Gastroesophageal sphincter (tissue), 4 donors: ENCODE results near the gene TEC. TPM values are rescaled to one million over a fixed set of nuclear protein-coding genes. Genes with fewer than 3 reads are reported as not detected.

Experiments
- ATAC-seq: fragments of 150-250 bp; one replicate; pipeline ENCODE4 v1.9.1; 2016; ENCODE audit warnings: mild to moderate bottlenecking, moderate library complexity
- H3K27ac ChIP-seq, 4 donors: fragments of 200-600 bp; sonication (generic) in 3 of 4; 1 replicate in 3 of 4; 2 replicates in 1 of 4; pipeline ENCODE4 v1.5.1; 2016 to 2019
- H3K27me3 ChIP-seq: fragments of 200-600 bp; sonication (generic); one replicate; pipeline ENCODE4 v1.5.1; 2019
- H3K36me3 ChIP-seq, 2 donors: fragments of 200-600 bp; sonication (generic); one replicate each; pipeline ENCODE4 v1.5.1; 2019; ENCODE audit warnings: control low read depth in 1 of 2
- H3K4me1 ChIP-seq, 3 donors: fragments of 200-600 bp; sonication (generic); 1 replicate in 2 of 3; 2 replicates in 1 of 3; pipeline ENCODE4 v1.5.1; 2016 to 2019; ENCODE audit warnings: control low read depth in 2 of 3
- H3K4me3 ChIP-seq, 2 donors: fragments of 200-600 bp; sonication (generic); one replicate each; pipeline ENCODE4 v1.5.1; 2019; ENCODE audit warnings: mild to moderate bottlenecking in 1 of 2, moderate library complexity in 1 of 2
- H3K9me3 ChIP-seq, 3 donors: fragments of 200-600 bp; sonication (generic); one replicate each; pipeline ENCODE4 v1.5.1; 2017 to 2019; ENCODE audit warnings: control low read depth in 2 of 3
- EP300 ChIP-seq: sonication (generic); formaldehyde crosslinking; IDR thresholded peaks from one replicate; pipeline ENCODE4 v1.6.1; 2017; ENCODE audit warnings: antibody characterized with exemption, mild to moderate bottlenecking
- POLR2A ChIP-seq, 2 donors: fragments of 450-650 bp; IDR thresholded peaks; one replicate each; pipeline ENCODE4 v1.6.1; 2017; ENCODE audit warnings: antibody characterized with exemption in 2 of 2, mild to moderate bottlenecking in 2 of 2, moderate library complexity in 1 of 2
- POLR2AphosphoS5 ChIP-seq: sonication (generic); formaldehyde crosslinking; IDR thresholded peaks from one replicate; pipeline ENCODE4 v1.6.1; 2017; ENCODE audit warnings: antibody characterized with exemption
- WGBS, 2 donors: methylation state at CpG; one replicate each; pipeline ENCODE4 v1.1.5; 2018; ENCODE audit warnings: low coverage in 1 of 2; 5-methylcytosine and 5-hydroxymethylcytosine counted together
- total RNA-seq, 4 donors: library from RNA; depleted of rRNA; stranded (reverse); fragments of >200 nt; gene quantifications; one replicate each; pipeline ENCODE4 v1.1.0, GENCODE V29; 2016
- TF ChIP-seq, protein P1 (sequence below), 4 experiments: fragments of 200-600 bp in 2 of 4; fragments of 450-650 bp in 2 of 4; sonication (generic) in 1 of 4; IDR thresholded peaks; one replicate each; pipeline ENCODE4 v1.5.1; 2017 to 2019; ENCODE audit warnings: antibody characterized with exemption in 4 of 4, mild to moderate bottlenecking in 2 of 4, moderate library complexity in 2 of 4

The TEC gene
- total RNA-seq, 4 donors from 2014 or later = 1.9 to 6.5 (median 3.1) TPM

DNA sequence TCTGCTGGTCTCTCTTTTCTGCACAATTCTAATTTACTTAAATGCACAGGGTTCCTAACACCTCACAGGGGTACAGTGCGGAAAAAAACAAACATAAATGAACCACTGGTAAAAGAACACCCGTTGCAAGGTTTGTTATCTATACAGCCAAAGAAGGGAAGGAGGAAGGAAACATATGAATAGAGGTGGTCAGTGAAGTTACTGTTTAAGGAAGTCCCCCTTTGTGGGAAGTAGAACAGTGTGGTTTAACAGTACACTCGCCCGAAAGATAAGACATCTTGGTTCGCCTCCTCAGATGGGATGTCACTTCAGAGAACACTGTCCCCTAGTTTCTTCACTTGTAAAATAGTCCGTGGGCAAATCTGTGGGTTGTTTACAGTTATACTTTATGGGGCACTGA is 57.5 kb downstream of the TEC start:
- ATAC-seq = no peak
- H3K27me3 ChIP-seq = no peaks in the 10 kb centered on the region

DNA sequence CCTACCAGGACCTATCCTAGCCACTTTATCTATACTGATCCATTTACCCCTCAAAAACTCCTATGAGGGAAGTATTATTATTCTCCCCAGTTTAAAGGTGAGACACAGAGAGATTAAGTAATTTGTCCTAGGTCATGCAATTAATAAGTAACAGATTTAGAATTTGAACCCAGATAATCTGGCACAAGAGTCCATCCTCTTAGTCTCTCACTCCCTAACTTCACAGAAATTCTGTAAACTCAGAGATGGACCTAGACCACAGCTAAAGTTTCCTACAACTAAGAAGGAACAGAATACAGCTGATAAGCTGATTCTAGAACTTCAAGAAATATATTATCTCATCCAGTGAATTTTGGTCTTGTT is 58.7 kb downstream of the TEC start:
- Histone ChIP-seq H3K36me3 (no peaks in the 10 kb centered on the region), H3K4me1 (no peaks in the 10 kb centered on the region), H3K27ac (no peak overlapping the region), H3K4me3 (no peak overlapping the region), H3K9me3 (no peaks in the 10 kb centered on the region), H3K27me3 (no peaks in the 10 kb centered on the region)
- TF ChIP-seq EP300 = no peak
- no peak for TF ChIP-seq POLR2A (IDR thresholded peaks at IDR 0.05)
- TF ChIP-seq, protein P1, sequence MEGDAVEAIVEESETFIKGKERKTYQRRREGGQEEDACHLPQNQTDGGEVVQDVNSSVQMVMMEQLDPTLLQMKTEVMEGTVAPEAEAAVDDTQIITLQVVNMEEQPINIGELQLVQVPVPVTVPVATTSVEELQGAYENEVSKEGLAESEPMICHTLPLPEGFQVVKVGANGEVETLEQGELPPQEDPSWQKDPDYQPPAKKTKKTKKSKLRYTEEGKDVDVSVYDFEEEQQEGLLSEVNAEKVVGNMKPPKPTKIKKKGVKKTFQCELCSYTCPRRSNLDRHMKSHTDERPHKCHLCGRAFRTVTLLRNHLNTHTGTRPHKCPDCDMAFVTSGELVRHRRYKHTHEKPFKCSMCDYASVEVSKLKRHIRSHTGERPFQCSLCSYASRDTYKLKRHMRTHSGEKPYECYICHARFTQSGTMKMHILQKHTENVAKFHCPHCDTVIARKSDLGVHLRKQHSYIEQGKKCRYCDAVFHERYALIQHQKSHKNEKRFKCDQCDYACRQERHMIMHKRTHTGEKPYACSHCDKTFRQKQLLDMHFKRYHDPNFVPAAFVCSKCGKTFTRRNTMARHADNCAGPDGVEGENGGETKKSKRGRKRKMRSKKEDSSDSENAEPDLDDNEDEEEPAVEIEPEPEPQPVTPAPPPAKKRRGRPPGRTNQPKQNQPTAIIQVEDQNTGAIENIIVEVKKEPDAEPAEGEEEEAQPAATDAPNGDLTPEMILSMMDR (IDR thresholded peaks at IDR 0.05) = no peak
- no peak for TF ChIP-seq POLR2AphosphoS5
- ATAC-seq = no peak

More for the DNA sequence above, 57.5 kb downstream of the TEC start:
- H3K4me3 ChIP-seq = no peak overlapping the region
- 53 to 79% methylated on average over 2 to 6 of the region's 6 CpGs for WGBS, 2 donors
- TF ChIP-seq, protein P1 (IDR thresholded peaks at IDR 0.05) = no peak
- TF ChIP-seq EP300 (no peak), POLR2A (IDR thresholded peaks at IDR 0.05) (no peak), POLR2AphosphoS5 (no peak)
- no peaks in the 10 kb centered on the region for H3K4me1 ChIP-seq
- no peaks in the 10 kb centered on the region for H3K9me3 ChIP-seq
- H3K36me3 ChIP-seq = no peaks in the 10 kb centered on the region
- no peak overlapping the region for H3K27ac ChIP-seq

DNA sequence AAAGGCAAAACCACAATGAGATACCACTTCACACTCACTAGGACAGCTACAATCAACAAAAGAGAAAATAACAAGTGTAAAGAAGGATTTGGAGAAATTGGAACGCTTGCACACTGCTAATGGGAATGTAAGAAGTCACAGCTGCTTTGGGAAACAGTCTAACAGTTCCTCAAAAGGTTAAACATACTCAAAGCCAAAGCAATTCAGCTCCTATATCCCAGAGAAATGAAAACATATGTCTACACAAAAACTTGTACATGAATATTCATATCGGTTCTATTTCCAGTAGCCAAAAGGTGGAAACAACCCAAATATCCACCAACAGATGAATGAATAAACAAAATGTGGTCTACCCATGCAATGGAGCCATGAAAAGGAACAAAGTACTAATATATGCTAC is 64.0 kb downstream of the TEC start:
- 56 to 80% methylated on average over 1 to 2 of the region's 2 CpGs for WGBS, 2 donors
- Histone ChIP-seq H3K4me3 (no peak overlapping the region), H3K27ac (no peak overlapping the region), H3K4me1 (no peaks in the 10 kb centered on the region), H3K9me3 (no peaks in the 10 kb centered on the region), H3K27me3 (no peaks in the 10 kb centered on the region), H3K36me3 (no peaks in the 10 kb centered on the region)
- TF ChIP-seq POLR2A (IDR thresholded peaks at IDR 0.05) = no peak
- TF ChIP-seq, protein P1 (IDR thresholded peaks at IDR 0.05) = no peak
- TF ChIP-seq POLR2AphosphoS5 = no peak
- no peak for TF ChIP-seq EP300
- no peak for ATAC-seq

DNA sequence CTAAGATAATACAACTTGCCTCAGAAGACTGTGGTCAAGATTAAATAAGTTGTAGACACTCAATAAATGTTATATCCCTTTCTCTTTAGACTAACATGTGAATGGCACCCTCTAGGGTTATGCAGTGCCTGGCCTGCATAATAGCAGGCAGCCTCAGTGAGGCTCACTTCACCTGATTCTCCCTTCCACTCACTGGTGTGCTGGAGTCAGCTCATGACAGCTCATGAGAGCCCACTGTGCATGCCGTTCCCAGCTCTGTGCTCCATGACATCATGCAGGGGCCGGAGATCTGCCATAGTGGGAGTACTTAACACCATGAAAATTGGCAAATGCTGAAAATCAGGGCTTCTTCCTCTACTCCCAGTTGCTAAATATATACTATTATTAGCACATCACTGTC is 64.5 kb downstream of the TEC start:
- Histone ChIP-seq H3K27me3 (no peaks in the 10 kb centered on the region), H3K4me1 (no peaks in the 10 kb centered on the region), H3K9me3 (no peaks in the 10 kb centered on the region), H3K4me3 (no peak overlapping the region), H3K36me3 (no peaks in the 10 kb centered on the region), H3K27ac (no peak overlapping the region)
- no peak for ATAC-seq
- no peak for TF ChIP-seq POLR2A (IDR thresholded peaks at IDR 0.05)
- no peak for TF ChIP-seq POLR2AphosphoS5
- TF ChIP-seq, protein P1 (IDR thresholded peaks at IDR 0.05) = no peak
- no peak for TF ChIP-seq EP300
- WGBS, 2 donors = 50% methylated on average over 2 of the region's 2 CpGs; no CpG with 5 or more reads in 1 of the 2 donors

DNA sequence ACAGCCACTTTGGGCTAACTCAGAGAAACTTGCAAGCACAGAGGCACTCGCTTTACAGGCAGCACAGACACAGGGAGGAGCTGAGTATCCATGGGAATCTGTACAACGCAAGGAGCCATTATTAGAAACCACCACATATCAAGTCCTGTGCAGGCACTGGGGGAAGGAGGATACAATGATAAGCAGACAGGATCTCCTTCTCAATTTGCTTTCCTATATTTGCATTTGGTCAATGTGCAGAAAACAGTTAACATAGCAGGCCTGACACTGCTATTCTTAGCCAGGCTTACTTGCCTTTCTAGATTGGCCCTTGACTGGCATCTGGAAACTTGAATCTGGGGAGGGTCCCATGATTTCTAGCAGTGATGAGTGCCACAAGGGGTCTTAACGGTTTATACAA is 65.8 kb downstream of the TEC start:
- Histone ChIP-seq H3K9me3 (no peaks in the 10 kb centered on the region), H3K36me3 (no peaks in the 10 kb centered on the region), H3K4me3 (no peak overlapping the region), H3K4me1 (no peaks in the 10 kb centered on the region), H3K27ac (no peak overlapping the region), H3K27me3 (no peaks in the 10 kb centered on the region)
- TF ChIP-seq POLR2A (IDR thresholded peaks at IDR 0.05) (no peak), POLR2AphosphoS5 (no peak), EP300 (no peak)
- TF ChIP-seq, protein P1 (IDR thresholded peaks at IDR 0.05) = no peak
- ATAC-seq = no peak
- 64% methylated on average over 3 of the region's 3 CpGs; no CpG with 5 or more reads in 1 of the 2 donors for WGBS, 2 donors
